B cell (primary cell): ENCODE measurements around the gene SFXN2.

Source experiments
- EZH2 ChIP-seq: IDR thresholded peaks from 2 replicates; pipeline ENCODE4 v1.6.1; 2012; ENCODE audit warnings: borderline replicate concordance, low read depth, mild to moderate bottlenecking, moderate library complexity, low read length; ENCODE audit not compliant: insufficient read depth, poor library complexity, severe bottlenecking
- TF ChIP-seq, protein P1 (sequence below): fragments of 200-600 bp; IDR thresholded peaks from one replicate; pipeline ENCODE4 v1.8.0; 2022; ENCODE audit warnings: antibody characterized with exemption, mild to moderate bottlenecking

DNA sequence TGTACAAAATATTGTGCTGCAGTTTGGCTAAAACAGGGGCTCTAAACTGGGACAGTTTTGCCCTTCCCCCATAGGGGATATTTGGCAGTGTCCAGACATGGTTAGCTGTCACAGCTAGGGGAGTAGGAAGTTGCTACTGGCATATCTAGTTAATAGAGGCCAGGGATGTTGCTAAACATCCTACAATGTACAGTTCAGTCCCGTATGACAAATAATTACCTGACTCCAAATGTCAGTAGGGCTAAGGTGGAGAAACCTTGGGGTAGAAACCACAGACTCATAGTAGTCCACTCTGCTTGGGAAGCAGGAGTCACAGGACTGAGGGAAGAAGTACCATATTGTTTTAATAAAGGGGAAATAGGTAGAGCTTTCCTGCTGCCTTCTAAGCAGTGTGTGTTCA is 69.1 kb downstream of the SFXN2 start:
- TF ChIP-seq, protein P1, sequence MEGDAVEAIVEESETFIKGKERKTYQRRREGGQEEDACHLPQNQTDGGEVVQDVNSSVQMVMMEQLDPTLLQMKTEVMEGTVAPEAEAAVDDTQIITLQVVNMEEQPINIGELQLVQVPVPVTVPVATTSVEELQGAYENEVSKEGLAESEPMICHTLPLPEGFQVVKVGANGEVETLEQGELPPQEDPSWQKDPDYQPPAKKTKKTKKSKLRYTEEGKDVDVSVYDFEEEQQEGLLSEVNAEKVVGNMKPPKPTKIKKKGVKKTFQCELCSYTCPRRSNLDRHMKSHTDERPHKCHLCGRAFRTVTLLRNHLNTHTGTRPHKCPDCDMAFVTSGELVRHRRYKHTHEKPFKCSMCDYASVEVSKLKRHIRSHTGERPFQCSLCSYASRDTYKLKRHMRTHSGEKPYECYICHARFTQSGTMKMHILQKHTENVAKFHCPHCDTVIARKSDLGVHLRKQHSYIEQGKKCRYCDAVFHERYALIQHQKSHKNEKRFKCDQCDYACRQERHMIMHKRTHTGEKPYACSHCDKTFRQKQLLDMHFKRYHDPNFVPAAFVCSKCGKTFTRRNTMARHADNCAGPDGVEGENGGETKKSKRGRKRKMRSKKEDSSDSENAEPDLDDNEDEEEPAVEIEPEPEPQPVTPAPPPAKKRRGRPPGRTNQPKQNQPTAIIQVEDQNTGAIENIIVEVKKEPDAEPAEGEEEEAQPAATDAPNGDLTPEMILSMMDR, result no peak
- TF ChIP-seq EZH2, result no peak
